ENCODE results near the gene HEXB.

GRCh38 chr5:74639807-74640449, 45.1 kb upstream of the HEXB start:
- TF ChIP-seq ZNF343 (CRISPR knock-in tag; IDR thresholded peaks at IDR 0.05), result no peak
- TF ChIP-seq BHLHE40 (IDR thresholded peaks at IDR 0.05; ENCODE audit: low read length), result no peak

All from HepG2 (cell line).